AG09319 (cell line): Measurements from ENCODE around the gene DGKK.

Source experiments
- DNase-seq: peaks from one replicate; pipeline ENCODE4 v3.0.0-alpha.2; 2010; ENCODE audit warnings: low read depth; ENCODE audit errors: extremely low read depth
- CTCF ChIP-seq: IDR thresholded peaks from 2 replicates; pipeline ENCODE4 v1.5.1; 2011; ENCODE audit warnings: low read depth, mild to moderate bottlenecking, inconsistent platforms, low read length, moderate library complexity

The DGKK gene

GRCh38 chrX:50470103-50471031 is at the start of gene DGKK:
DGKK (minus strand) TSS chrX:50470825; CDS start chrX:50470678, 147 bp downstream.
- no peak for DNase-seq
- no peak for TF ChIP-seq CTCF

GRCh38 chrX:50514811-50515210 is 44.2 kb upstream of the DGKK start:
- no peak for TF ChIP-seq CTCF
- no peak for DNase-seq

- no peak for DNase-seq
- TF ChIP-seq CTCF: no peak
These were observed 26.5 kb upstream of the DGKK start for GRCh38 chrX:50497114-50497513.

- no peak for TF ChIP-seq CTCF
- no peak for DNase-seq
These were observed 25.0 kb upstream of the DGKK start for GRCh38 chrX:50495616-50496015.

- no peak for DNase-seq
- no peak for TF ChIP-seq CTCF
These were observed 22.1 kb upstream of the DGKK start for GRCh38 chrX:50492720-50493119.

GRCh38 chrX:50484662-50485061 is 14.0 kb upstream of the DGKK start:
- TF ChIP-seq CTCF: no peak
- no peak for DNase-seq

- no peak for TF ChIP-seq CTCF
- no peak for DNase-seq
These were observed 12.7 kb upstream of the DGKK start for GRCh38 chrX:50483283-50483682.
